ENCODE measurements around the gene PMP22. TPM values are rescaled to one million over a fixed set of nuclear protein-coding genes. Genes with fewer than 3 reads are reported as not detected.

PMP22 gene
- polyA plus RNA-seq, 1 donor from 2014 or later, result not detected

GRCh38 chr17:15260376-15261257, 4.5 kb downstream of the PMP22 start:
- no peak overlapping the region for H2AFZ ChIP-seq (ENCODE audit: low read depth, low read length)
- no peaks in the 10 kb centered on the region for H3F3A ChIP-seq (ENCODE audit: insufficient read depth, low read length, poor library complexity, severe bottlenecking)
- no peaks in the 10 kb centered on the region for H3K36me3 ChIP-seq (ENCODE audit: insufficient read depth, low read length)
- H3K9ac ChIP-seq (ENCODE audit: low read length), result no peak overlapping the region
- no peaks in the 10 kb centered on the region for H3K79me2 ChIP-seq (replicated peaks; ENCODE audit: insufficient read depth, low read length)
- peaks cover 56% of the 10 kb centered on the region for H3K27me3 ChIP-seq (ENCODE audit: insufficient read depth, low read depth, low read length)
- H4K20me1 ChIP-seq (ENCODE audit: insufficient read depth), result no peaks in the 10 kb centered on the region
- no peaks in the 10 kb centered on the region for H3K9me2 ChIP-seq (ENCODE audit: insufficient read depth, low read length)
- peak overlapping the region; percentile 63 for H3K4me3 ChIP-seq (ENCODE audit: low read length)
- no peak overlapping the region for H3K27ac ChIP-seq (ENCODE audit: low read length)
- no peak for TF ChIP-seq POLR2AphosphoS5 (IDR thresholded peaks at IDR 0.05)
- TF ChIP-seq SMC3 (conservative IDR thresholded peaks at IDR 0.05; ENCODE audit: poor library complexity), result peak; percentile 89
- peak; percentile 90 for TF ChIP-seq RAD21 (conservative IDR thresholded peaks at IDR 0.05)
- TF ChIP-seq MXI1 (conservative IDR thresholded peaks at IDR 0.05; ENCODE audit: poor library complexity, severe bottlenecking), result peak; percentile 20
- peak; percentile 94 for TF ChIP-seq CTCF (IDR thresholded peaks at IDR 0.05; ENCODE audit: poor library complexity, severe bottlenecking)
- TF ChIP-seq EP300 (conservative IDR thresholded peaks at IDR 0.05; ENCODE audit: poor library complexity, severe bottlenecking), result no peak
- no peak for TF ChIP-seq EZH2 (IDR thresholded peaks at IDR 0.05; ENCODE audit: borderline replicate concordance, insufficient read depth, low read length, poor library complexity, severe bottlenecking)
- no peak for TF ChIP-seq REST (IDR thresholded peaks at IDR 0.05; ENCODE audit: borderline replicate concordance)
- TF ChIP-seq TAF1 (IDR thresholded peaks at IDR 0.05; ENCODE audit: low read depth), result no peak
- H3K9me3 ChIP-seq (ENCODE audit: low read length), result no peaks in the 10 kb centered on the region
- peak overlapping the region; percentile 68 for H3K4me2 ChIP-seq (ENCODE audit: low read length)

GRCh38 chr17:15257796-15258512, 7.2 kb downstream of the PMP22 start:
- no peaks in the 10 kb centered on the region for H3K9me2 ChIP-seq (ENCODE audit: insufficient read depth, low read length)
- no peak overlapping the region for H3K4me2 ChIP-seq (ENCODE audit: low read length)
- H3K27ac ChIP-seq (ENCODE audit: low read length), result no peak overlapping the region
- TF ChIP-seq RAD21 (conservative IDR thresholded peaks at IDR 0.05), result no peak
- TF ChIP-seq EP300 (conservative IDR thresholded peaks at IDR 0.05; ENCODE audit: poor library complexity, severe bottlenecking), result no peak
- TF ChIP-seq REST (IDR thresholded peaks at IDR 0.05; ENCODE audit: borderline replicate concordance), result no peak
- no peak for TF ChIP-seq MXI1 (conservative IDR thresholded peaks at IDR 0.05; ENCODE audit: poor library complexity, severe bottlenecking)
- no peak for TF ChIP-seq POLR2AphosphoS5 (IDR thresholded peaks at IDR 0.05)
- no peak for TF ChIP-seq EZH2 (IDR thresholded peaks at IDR 0.05; ENCODE audit: borderline replicate concordance, insufficient read depth, low read length, poor library complexity, severe bottlenecking)
- H3F3A ChIP-seq (ENCODE audit: insufficient read depth, low read length, poor library complexity, severe bottlenecking), result no peaks in the 10 kb centered on the region
- no peak overlapping the region for H3K9ac ChIP-seq (ENCODE audit: low read length)
- no peaks in the 10 kb centered on the region for H3K9me3 ChIP-seq (ENCODE audit: low read length)
- peaks cover 33% of the 10 kb centered on the region for H3K27me3 ChIP-seq (ENCODE audit: insufficient read depth, low read depth, low read length)
- no peaks in the 10 kb centered on the region for H3K79me2 ChIP-seq (replicated peaks; ENCODE audit: insufficient read depth, low read length)
- H3K4me3 ChIP-seq (ENCODE audit: low read length), result no peak overlapping the region
- H2AFZ ChIP-seq (ENCODE audit: low read depth, low read length), result no peak overlapping the region
- no peaks in the 10 kb centered on the region for H4K20me1 ChIP-seq (ENCODE audit: insufficient read depth)
- H3K36me3 ChIP-seq (ENCODE audit: insufficient read depth, low read length), result no peaks in the 10 kb centered on the region
